SK-N-MC (cell line): ENCODE data around the gene HIF1A.
"Not testable (repeated sequence)": the region's sequence is repeated elsewhere in the genome, so short reads cannot be mapped to it uniquely, and the experiment has no call there.

ENCODE experiments used
- DNase-seq: peaks from one replicate; pipeline ENCODE4 v3.0.0-alpha.2; 2011; ENCODE audit warnings: low read depth, low spot score
- H3K27ac ChIP-seq: fragments of 200-600 bp; sonication (generic); 2 replicates; pipeline ENCODE4 v1.5.1; 2016; ENCODE audit warnings: mixed run types
- H3K36me3 ChIP-seq: fragments of 200-600 bp; sonication (generic); 2 replicates; pipeline ENCODE4 v1.6.1; 2017; ENCODE audit warnings: antibody characterized with exemption, low read length, mixed read lengths; ENCODE audit not compliant: insufficient read depth
- H3K4me3 ChIP-seq: fragments of 200-600 bp; sonication (generic); 2 replicates; pipeline ENCODE4 v1.5.1; 2016
- H3K9ac ChIP-seq: fragments of 200-600 bp; sonication (generic); 2 replicates; pipeline ENCODE4 v1.8.0; 2017; ENCODE audit warnings: mixed run types, mixed read lengths; ENCODE audit not compliant: insufficient read length
- H3K9me3 ChIP-seq: fragments of 200-600 bp; sonication (generic); 2 replicates; pipeline ENCODE4 v1.6.1; 2017; ENCODE audit warnings: low read depth, mild to moderate bottlenecking, antibody characterized with exemption, low read length, moderate library complexity, mixed read lengths
- EZH2 ChIP-seq: fragments of 200-600 bp; sonication (generic); IDR thresholded peaks from one replicate; pipeline ENCODE4 v1.6.1; 2017; ENCODE audit warnings: antibody characterized with exemption
- FOXP2 ChIP-seq: optimal IDR thresholded peaks from 2 replicates; pipeline ENCODE3; 2011; ENCODE audit warnings: mild to moderate bottlenecking, moderate library complexity; ENCODE audit not compliant: insufficient read depth; ENCODE audit errors: extremely low read length, control extremely low read depth
- POLR2AphosphoS5 ChIP-seq: IDR thresholded peaks from 2 replicates; pipeline ENCODE4 v1.6.1; 2012; ENCODE audit warnings: mild to moderate bottlenecking, low read depth, low read length, borderline replicate concordance

Gene HIF1A

GRCh38 chr14:61699027-61699426 is 3.7 kb downstream of the HIF1A start:
- Histone ChIP-seq H3K4me3 (peak overlapping the region; percentile 98; the same call in 1 of the 2 replicates), H3K36me3 (peaks cover 13% of the 10 kb centered on the region; the same call in 1 of the 2 replicates), H3K9me3 (no peaks in the 10 kb centered on the region), H3K27ac (no peak overlapping the region), H3K9ac (no peak overlapping the region)
- DNase-seq = no peak
- TF ChIP-seq POLR2AphosphoS5 = no peak
- no peak for TF ChIP-seq FOXP2
- no peak for TF ChIP-seq EZH2

DNA sequence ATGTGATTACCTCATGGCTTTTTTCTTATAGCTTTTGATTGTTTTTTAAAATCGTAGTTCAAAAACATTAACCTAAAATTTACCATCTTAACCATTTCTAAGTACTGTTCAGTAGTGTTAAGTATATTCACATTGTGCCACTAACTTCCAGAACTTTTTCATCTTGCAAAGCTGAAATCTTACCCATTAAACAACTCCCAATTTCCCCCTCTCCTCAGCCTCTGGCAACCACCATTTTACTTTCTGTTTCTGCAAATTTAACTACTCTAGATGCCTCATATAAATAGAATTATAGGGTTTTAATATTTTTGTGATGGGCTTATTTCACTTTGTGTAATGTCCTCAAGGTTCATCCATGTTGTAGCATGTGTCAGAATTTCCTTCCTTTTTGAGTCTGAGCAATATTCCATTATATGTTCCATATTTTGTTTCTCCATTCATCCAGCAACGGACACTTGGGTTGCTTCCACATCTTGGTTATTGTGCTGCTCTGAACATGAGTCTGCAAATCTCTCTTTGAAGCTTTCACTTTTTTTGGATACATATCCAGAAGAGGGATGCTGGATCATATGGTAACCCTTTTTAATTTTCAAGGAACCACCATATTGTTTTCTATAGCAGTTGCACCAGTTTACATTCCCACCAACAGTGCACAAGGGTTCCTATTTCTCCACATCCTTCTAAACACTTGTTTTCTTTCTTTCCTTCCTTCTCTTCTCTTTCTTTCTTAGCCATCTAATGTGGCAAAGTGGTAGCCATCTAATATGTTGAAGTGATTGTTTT is 5.0 kb downstream of the HIF1A start:
- Histone ChIP-seq H3K9me3 (no peaks in the 10 kb centered on the region), H3K9ac (no peak overlapping the region), H3K36me3 (peaks cover 17% of the 10 kb centered on the region; the same call in 1 of the 2 replicates), H3K4me3 (no peak overlapping the region), H3K27ac (no peak overlapping the region)
- TF ChIP-seq EZH2 = no peak
- no peak for TF ChIP-seq FOXP2
- no peak for TF ChIP-seq POLR2AphosphoS5
- no peak for DNase-seq

- Histone ChIP-seq H3K27ac (no peak overlapping the region), H3K9ac (no peak overlapping the region), H3K4me3 (no peak overlapping the region), H3K36me3 (peaks cover 17% of the 10 kb centered on the region; the same call in 1 of the 2 replicates), H3K9me3 (0 out of 2 replicates have a peak, but pooled peaks cover 5% of the 10 kb centered on the region)
- no peak for TF ChIP-seq EZH2
- TF ChIP-seq FOXP2 = no peak
- TF ChIP-seq POLR2AphosphoS5 = no peak
- no peak for DNase-seq
These were observed 6.6 kb downstream of the HIF1A start for GRCh38 chr14:61701946-61702345.

- 0 out of 2 replicates have a peak, but pooled peaks cover 5% of the 10 kb centered on the region for H3K9me3 ChIP-seq
- no peak for DNase-seq
- H3K9ac ChIP-seq = no peak overlapping the region
- H3K4me3 ChIP-seq = no peak overlapping the region
- TF ChIP-seq EZH2 (no peak), POLR2AphosphoS5 (no peak), FOXP2 (no peak)
- H3K27ac ChIP-seq = no peak overlapping the region
- peaks cover 17% of the 10 kb centered on the region; the same call in 1 of the 2 replicates for H3K36me3 ChIP-seq
These were observed 8.2 kb downstream of the HIF1A start for GRCh38 chr14:61703342-61704129.

- H3K9ac ChIP-seq = no peak overlapping the region
- peaks cover 17% of the 10 kb centered on the region; the same call in 1 of the 2 replicates for H3K36me3 ChIP-seq
- no peak overlapping the region for H3K27ac ChIP-seq
- TF ChIP-seq FOXP2 = no peak
- no peak for TF ChIP-seq EZH2
- no peak for TF ChIP-seq POLR2AphosphoS5
- H3K9me3 ChIP-seq = 0 out of 2 replicates have a peak, but pooled peaks cover 5% of the 10 kb centered on the region
- no peak overlapping the region for H3K4me3 ChIP-seq
- no peak for DNase-seq
These were observed 9.2 kb downstream of the HIF1A start for GRCh38 chr14:61704554-61704953.

DNA sequence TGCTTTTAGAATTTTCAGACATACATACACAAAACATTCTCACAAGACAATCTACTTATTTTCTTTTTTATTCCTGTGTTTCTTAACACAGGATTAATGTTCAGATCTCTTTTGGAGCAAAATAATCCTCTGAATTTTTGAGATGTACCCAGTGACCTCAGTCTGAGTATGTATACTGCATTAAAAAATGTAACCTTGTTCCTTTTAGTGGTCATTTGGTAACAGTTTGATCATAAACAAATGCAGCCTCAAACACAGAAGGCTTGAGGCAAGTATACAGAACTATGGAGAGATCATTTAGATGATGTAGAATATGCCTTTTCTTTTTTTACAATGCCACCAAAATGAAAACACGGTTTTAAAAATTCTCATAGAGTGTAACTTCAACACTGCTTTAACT is 9.7 kb downstream of the HIF1A start:
- no peak overlapping the region for H3K9ac ChIP-seq
- peaks cover 17% of the 10 kb centered on the region; the same call in 1 of the 2 replicates for H3K36me3 ChIP-seq
- TF ChIP-seq EZH2 (no peak), FOXP2 (no peak), POLR2AphosphoS5 (no peak)
- H3K27ac ChIP-seq = no peak overlapping the region
- DNase-seq = no peak
- 0 out of 2 replicates have a peak, but pooled peaks cover 5% of the 10 kb centered on the region for H3K9me3 ChIP-seq
- H3K4me3 ChIP-seq = no peak overlapping the region

- Histone ChIP-seq H3K27ac (no peak overlapping the region), H3K4me3 (no peak overlapping the region), H3K36me3 (0 out of 2 replicates have a peak, but pooled peaks cover 8% of the 10 kb centered on the region), H3K9me3 (0 out of 2 replicates have a peak, but pooled peaks cover 5% of the 10 kb centered on the region), H3K9ac (no peak overlapping the region)
- DNase-seq = no peak
- no peak for TF ChIP-seq POLR2AphosphoS5
- no peak for TF ChIP-seq FOXP2
- no peak for TF ChIP-seq EZH2
These were observed 10.9 kb downstream of the HIF1A start for GRCh38 chr14:61706096-61706690.

GRCh38 chr14:61707774-61708173 is 12.5 kb downstream of the HIF1A start:
- H3K27ac ChIP-seq, H3K9me3 ChIP-seq, H3K9ac ChIP-seq, DNase-seq, H3K4me3 ChIP-seq, H3K36me3 ChIP-seq: not testable (repeated sequence)

GRCh38 chr14:61708693-61709092 is 13.4 kb downstream of the HIF1A start:
- not testable (repeated sequence) for H3K9me3 ChIP-seq, DNase-seq, H3K4me3 ChIP-seq, H3K27ac ChIP-seq, H3K36me3 ChIP-seq, H3K9ac ChIP-seq
